Measurements from ENCODE around the gene USP31.

USP31 gene

DNA sequence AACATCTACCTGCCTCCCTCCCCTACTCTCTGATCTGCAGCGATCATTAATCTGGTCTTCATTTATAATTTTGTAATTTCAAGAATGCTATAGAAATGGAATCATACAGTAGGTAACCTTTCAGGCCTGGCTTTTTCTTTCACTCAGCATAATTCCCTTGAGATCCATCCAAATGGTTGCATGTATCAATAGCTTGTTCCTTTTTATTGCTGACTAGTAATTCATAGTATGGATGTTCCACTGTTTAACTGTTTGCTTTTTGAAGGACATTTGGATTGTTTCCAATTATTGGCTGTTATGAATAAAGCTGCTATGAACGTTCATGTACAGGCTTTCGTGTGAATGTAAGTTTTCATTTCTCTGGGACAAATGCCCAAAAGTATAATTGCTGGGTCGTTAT lies 125.2 kb downstream of the USP31 start:
- DNase-seq (ENCODE audit: low read depth in 2 of 2) = no peak

DNA sequence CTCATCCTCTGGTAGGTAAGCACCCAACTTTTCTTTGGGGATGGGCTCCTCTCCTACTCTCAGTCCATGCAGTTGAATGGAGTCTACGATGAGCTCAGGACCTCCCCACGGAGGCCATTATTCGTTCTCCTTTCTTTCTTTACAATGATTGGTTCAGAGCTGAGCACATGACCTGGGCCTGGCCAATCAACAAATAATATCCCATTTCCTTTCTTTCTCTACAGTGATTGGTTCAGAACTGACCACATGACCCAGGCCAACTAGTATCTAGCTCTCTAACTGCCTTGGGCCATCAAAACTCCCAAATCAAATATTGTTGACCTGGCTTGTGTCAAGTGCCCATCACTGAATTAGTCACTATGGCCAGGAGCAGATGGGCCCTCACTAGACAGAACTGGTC lies 129.2 kb downstream of the USP31 start:
- DNase-seq (ENCODE audit: low read depth in 2 of 2) = no peak

DNA sequence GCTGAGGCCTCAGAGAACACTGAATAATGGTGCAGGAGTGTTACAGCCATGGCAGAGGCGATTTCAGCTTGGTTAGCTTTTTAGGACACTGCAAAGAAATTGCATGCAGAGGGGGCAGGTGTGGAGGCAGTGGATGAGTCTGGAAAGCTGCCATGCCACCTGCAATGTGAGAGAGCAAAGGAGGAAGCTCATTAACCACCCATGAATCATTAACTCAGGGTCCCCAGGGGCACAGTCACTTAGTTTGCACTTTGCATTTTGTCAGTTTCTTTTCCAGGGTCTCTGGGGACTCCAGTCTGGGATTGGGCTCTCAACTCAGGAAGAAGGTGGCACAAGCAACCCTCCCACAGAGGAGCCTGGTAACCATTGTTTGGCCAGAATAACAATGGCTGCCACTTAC lies 132.9 kb downstream of the USP31 start:
- no peak for DNase-seq (ENCODE audit: low read depth in 2 of 2)

DNA sequence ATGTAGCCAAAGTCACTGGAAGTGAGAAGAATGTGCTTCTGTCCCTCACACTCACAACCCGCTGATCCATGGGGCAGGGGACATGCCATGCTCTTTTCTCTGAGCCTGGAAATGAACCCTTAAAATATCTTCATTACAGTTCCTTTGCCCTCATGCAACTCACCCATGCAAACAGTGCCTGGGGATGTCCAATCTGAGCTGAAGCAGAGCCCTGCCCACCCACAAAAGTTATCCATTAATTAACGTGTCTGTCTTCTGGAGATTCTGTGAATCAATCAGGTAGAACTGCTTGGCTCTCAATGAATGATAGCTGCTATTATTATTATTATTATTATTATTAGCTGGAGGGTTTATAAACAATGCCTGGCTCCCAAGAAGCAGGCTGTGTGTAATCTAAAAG lies 133.7 kb downstream of the USP31 start:
- no peak for DNase-seq (ENCODE audit: low read depth in 2 of 2)

DNA sequence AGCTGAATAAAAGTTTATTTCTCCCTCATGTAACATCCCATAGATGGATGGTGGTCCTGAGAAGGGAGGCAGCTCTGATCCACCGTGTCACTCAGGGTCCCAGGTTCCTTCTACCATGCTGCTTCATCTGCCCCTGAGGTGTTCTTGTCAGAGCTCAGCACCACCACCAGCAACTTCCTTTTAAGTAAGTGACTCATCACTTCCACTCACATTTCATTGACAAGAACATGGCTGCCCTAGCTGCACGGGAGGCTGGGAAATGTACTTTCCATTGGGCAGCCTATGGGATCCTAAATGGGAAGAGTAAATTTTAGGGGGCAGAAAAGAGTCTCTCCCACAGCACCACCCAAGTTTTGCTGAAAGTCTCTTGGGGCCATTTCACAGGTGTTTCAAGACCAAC lies 134.7 kb downstream of the USP31 start:
- no peak for DNase-seq (ENCODE audit: low read depth in 2 of 2)

Data from stimulated activated CD4-positive, alpha-beta T cell treated with anti-CD3 and anti-CD28 coated beads, Interleukin-15, amount 100 ng/mL, for 48 hours (primary cell).